OCI-LY3 (cell line): Measurements from ENCODE around the gene SPINK4.

Experiments used
- H2AFZ ChIP-seq: fragments of 200-600, 300-600 bp; shearing (Covaris generic); 2 replicates; pipeline ENCODE4 v1.6.0; 2014; ENCODE audit warnings: antibody characterized with exemption, low read depth, low read length
- H3K27ac ChIP-seq: fragments of 200-600, 300-600 bp; sonication (generic); 2 replicates; pipeline ENCODE4 v1.5.1; 2014; ENCODE audit warnings: mild to moderate bottlenecking, low read length, moderate library complexity, mixed read lengths
- H3K27me3 ChIP-seq: fragments of 200-600, 300-600 bp; sonication (generic); 2 replicates; pipeline ENCODE4 v1.6.1; 2014; ENCODE audit warnings: low read depth, low read length, mixed read lengths
- H3K36me3 ChIP-seq: fragments of 200-600, 300-600 bp; sonication (generic); replicated peaks from 2 replicates; pipeline ENCODE3; 2014; ENCODE audit warnings: low read depth, low read length, mixed read lengths
- H3K4me1 ChIP-seq: fragments of 300-600, 200-600 bp; sonication (generic); 2 replicates; pipeline ENCODE4 v1.6.1; 2014; ENCODE audit warnings: low read length, mixed read lengths
- H3K4me2 ChIP-seq: fragments of 200-600, 300-600 bp; sonication (generic); 2 replicates; pipeline ENCODE4 v1.6.1; 2014; ENCODE audit warnings: low read length, mixed read lengths
- H3K4me3 ChIP-seq: fragments of 300-600, 200-600 bp; sonication (generic); 2 replicates; pipeline ENCODE4 v1.5.1; 2014; ENCODE audit warnings: antibody characterized with exemption, mild to moderate bottlenecking, low read length, moderate library complexity
- H3K79me2 ChIP-seq: fragments of 300-600, 200-600 bp; shearing (Covaris generic); 2 replicates; pipeline ENCODE4 v1.6.1; 2014; ENCODE audit warnings: mild to moderate bottlenecking, low read length, mixed read lengths
- H3K9ac ChIP-seq: fragments of 300-600, 200-600 bp; shearing (Covaris generic); 2 replicates; pipeline ENCODE4 v1.6.0; 2014; ENCODE audit warnings: mild to moderate bottlenecking, low read length, moderate library complexity
- H3K9me3 ChIP-seq: fragments of 200-600, 300-600 bp; shearing (Covaris generic); 2 replicates; pipeline ENCODE4 v1.6.1; 2014; ENCODE audit warnings: low read length, mixed read lengths; ENCODE audit not compliant: insufficient read depth
- H4K20me1 ChIP-seq: fragments of 200-600, 300-600 bp; sonication (generic); 2 replicates; pipeline ENCODE4 v1.6.1; 2016; ENCODE audit warnings: low read length, mixed read lengths; ENCODE audit not compliant: insufficient read depth
- EZH2phosphoT487 ChIP-seq: fragments of 200-600 bp; shearing (Covaris generic); IDR thresholded peaks from 2 replicates; pipeline ENCODE4 v1.6.1; 2018; ENCODE audit warnings: antibody characterized with exemption, mixed run types, low read depth
- TF ChIP-seq, protein P1 (sequence below): fragments of 200-600, 300-600 bp; sonication (generic); IDR thresholded peaks from 2 replicates; pipeline ENCODE4 v1.5.1; 2014; ENCODE audit warnings: antibody characterized with exemption, low read length, low read depth

SPINK4 gene

DNA sequence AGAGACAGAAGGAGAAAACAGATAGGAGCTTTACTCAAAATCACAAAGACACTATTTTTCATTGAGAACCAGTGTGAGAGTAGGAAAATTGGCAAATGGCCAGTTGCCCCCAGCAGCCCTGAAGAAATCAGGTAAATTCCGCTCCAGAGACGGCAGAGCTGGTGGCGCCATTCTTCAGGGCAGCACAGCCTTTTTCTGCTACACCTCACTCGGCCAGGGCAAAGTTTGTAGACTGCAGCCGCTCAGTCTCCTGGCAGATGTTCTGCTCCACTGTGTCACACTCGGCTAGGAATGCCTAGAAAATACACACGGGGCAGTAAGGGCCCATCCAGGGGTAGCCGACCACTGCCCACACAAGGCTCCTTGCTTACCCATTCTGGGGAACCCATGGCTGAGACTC lies 15.0 kb downstream of the SPINK4 start:
- TF ChIP-seq, protein P1, sequence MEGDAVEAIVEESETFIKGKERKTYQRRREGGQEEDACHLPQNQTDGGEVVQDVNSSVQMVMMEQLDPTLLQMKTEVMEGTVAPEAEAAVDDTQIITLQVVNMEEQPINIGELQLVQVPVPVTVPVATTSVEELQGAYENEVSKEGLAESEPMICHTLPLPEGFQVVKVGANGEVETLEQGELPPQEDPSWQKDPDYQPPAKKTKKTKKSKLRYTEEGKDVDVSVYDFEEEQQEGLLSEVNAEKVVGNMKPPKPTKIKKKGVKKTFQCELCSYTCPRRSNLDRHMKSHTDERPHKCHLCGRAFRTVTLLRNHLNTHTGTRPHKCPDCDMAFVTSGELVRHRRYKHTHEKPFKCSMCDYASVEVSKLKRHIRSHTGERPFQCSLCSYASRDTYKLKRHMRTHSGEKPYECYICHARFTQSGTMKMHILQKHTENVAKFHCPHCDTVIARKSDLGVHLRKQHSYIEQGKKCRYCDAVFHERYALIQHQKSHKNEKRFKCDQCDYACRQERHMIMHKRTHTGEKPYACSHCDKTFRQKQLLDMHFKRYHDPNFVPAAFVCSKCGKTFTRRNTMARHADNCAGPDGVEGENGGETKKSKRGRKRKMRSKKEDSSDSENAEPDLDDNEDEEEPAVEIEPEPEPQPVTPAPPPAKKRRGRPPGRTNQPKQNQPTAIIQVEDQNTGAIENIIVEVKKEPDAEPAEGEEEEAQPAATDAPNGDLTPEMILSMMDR: no peak
- TF ChIP-seq EZH2phosphoT487: no peak
- Histone ChIP-seq H3K27ac (no peak overlapping the region), H3K4me2 (no peak overlapping the region), H3K79me2 (no peaks in the 10 kb centered on the region), H3K4me3 (no peak overlapping the region), H3K27me3 (no peaks in the 10 kb centered on the region), H3K9me3 (no peaks in the 10 kb centered on the region), H4K20me1 (no peaks in the 10 kb centered on the region), H2AFZ (no peak overlapping the region), H3K9ac (no peak overlapping the region), H3K4me1 (no peaks in the 10 kb centered on the region), H3K36me3 (peaks cover 61% of the 10 kb centered on the region)

DNA sequence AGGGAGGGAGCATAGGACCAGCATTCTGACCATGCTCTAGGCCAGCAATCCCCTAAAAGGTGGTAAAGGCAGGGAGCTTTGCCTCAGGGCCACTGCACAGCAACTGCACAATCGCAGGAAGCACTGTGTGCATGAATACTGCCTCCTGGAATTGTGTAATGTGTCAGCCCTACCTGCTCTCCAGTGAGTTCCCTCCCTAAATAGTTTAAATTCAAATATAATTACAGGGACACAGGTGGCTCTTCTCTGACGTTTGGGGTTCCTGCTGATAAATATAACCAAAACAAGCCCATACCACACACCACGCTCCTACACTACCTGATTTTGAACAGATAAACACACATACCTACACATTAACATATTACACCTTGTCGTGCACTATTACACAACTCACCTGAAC lies 15.5 kb downstream of the SPINK4 start:
- Histone ChIP-seq H3K4me3 (no peak overlapping the region), H3K36me3 (peaks cover 61% of the 10 kb centered on the region), H3K79me2 (peaks cover 2% of the 10 kb centered on the region; the same call in 1 of the 2 replicates), H3K4me1 (no peaks in the 10 kb centered on the region), H3K9ac (no peak overlapping the region), H4K20me1 (no peaks in the 10 kb centered on the region), H3K4me2 (no peak overlapping the region), H2AFZ (no peak overlapping the region), H3K27me3 (no peaks in the 10 kb centered on the region), H3K9me3 (no peaks in the 10 kb centered on the region), H3K27ac (no peak overlapping the region)
- TF ChIP-seq, protein P1: no peak
- TF ChIP-seq EZH2phosphoT487: no peak

DNA sequence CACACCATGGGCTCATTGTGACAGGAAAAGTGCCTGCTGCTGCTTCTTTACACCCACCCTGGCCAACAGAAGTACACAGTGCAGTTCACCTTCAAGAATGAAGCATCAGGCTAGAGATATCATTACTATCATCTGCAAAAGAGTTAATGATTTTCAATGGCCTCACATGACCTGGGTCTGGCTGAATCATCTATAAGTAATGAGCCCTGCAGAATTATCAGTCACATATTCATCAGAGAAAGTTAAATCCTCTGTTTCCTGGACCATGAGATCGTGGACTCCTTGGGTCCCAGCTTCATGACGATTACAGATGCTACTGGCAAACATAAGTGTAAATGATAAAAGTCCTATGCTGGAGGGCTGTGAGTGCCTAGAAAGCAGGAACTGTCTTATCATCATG lies 16.3 kb downstream of the SPINK4 start:
- H3K4me1 ChIP-seq: no peaks in the 10 kb centered on the region
- H3K9ac ChIP-seq: no peak overlapping the region
- no peak overlapping the region for H3K27ac ChIP-seq
- no peaks in the 10 kb centered on the region for H3K27me3 ChIP-seq
- no peak overlapping the region for H2AFZ ChIP-seq
- no peak overlapping the region for H3K4me2 ChIP-seq
- TF ChIP-seq, protein P1: no peak
- TF ChIP-seq EZH2phosphoT487: no peak
- H4K20me1 ChIP-seq: no peaks in the 10 kb centered on the region
- peaks cover 66% of the 10 kb centered on the region for H3K36me3 ChIP-seq
- H3K4me3 ChIP-seq: no peak overlapping the region
- peaks cover 3% of the 10 kb centered on the region; the same call in 1 of the 2 replicates for H3K79me2 ChIP-seq
- H3K9me3 ChIP-seq: no peaks in the 10 kb centered on the region

DNA sequence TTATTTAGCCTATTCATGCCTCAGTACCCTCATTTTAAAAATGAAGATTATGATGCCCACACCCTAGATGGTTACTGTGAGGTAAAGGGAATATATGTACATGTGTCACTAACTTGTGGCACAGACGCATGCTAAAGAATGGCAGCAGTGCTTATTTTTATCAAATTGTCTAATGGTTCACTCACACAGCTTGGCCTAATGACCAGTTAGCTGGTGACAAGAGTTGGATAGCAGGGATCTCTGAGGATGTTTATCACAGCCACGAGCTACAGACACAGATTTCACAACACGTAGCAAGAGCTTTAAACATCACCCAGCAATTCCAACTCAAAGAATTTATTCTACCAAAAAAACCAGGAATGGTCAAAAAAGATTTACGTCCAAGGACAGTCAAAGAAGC lies 17.3 kb downstream of the SPINK4 start:
- H3K4me3 ChIP-seq: no peak overlapping the region
- TF ChIP-seq EZH2phosphoT487: no peak
- TF ChIP-seq, protein P1: no peak
- peaks cover 9% of the 10 kb centered on the region for H3K79me2 ChIP-seq
- H3K36me3 ChIP-seq: peaks cover 73% of the 10 kb centered on the region
- no peaks in the 10 kb centered on the region for H3K4me1 ChIP-seq
- H3K27me3 ChIP-seq: no peaks in the 10 kb centered on the region
- no peak overlapping the region for H2AFZ ChIP-seq
- H4K20me1 ChIP-seq: no peaks in the 10 kb centered on the region
- H3K9me3 ChIP-seq: no peaks in the 10 kb centered on the region
- no peak overlapping the region for H3K27ac ChIP-seq
- H3K9ac ChIP-seq: no peak overlapping the region
- H3K4me2 ChIP-seq: no peak overlapping the region
